HepG2 (cell line): ENCODE measurements around the gene MTG1. TPM values are rescaled to one million over a fixed set of nuclear protein-coding genes. Genes with fewer than 3 reads are reported as not detected.

ENCODE experiments used
- AKAP8 ChIP-seq: sonication (generic); formaldehyde crosslinking; IDR thresholded peaks from 2 replicates; pipeline ENCODE4 v1.5.1; 2020; ENCODE audit warnings: mild to moderate bottlenecking, missing genetic modification reagents
- ARID2 ChIP-seq: sonication (generic); formaldehyde crosslinking; IDR thresholded peaks from 2 replicates; pipeline ENCODE4 v1.8.1; 2022; ENCODE audit warnings: mild to moderate bottlenecking, missing genetic modification reagents, borderline replicate concordance
- CHD2 ChIP-seq: IDR thresholded peaks from 2 replicates; pipeline ENCODE4 v1.6.1; 2011; ENCODE audit warnings: low read depth, low read length, improper control_type of control experiment
- HNRNPLL ChIP-seq: fragments of 200-400 bp; formaldehyde crosslinking; IDR thresholded peaks from 2 replicates; pipeline ENCODE4 v1.6.1; 2017; ENCODE audit warnings: mild to moderate bottlenecking, low read depth, low read length; ENCODE audit not compliant: poor library complexity, severe bottlenecking
- IRF2 ChIP-seq: IDR thresholded peaks from 2 replicates; pipeline ENCODE4 v1.6.1; 2018; ENCODE audit warnings: missing genetic modification reagents, missing compliant biosample characterization
- MXD1 ChIP-seq: sonication (generic); formaldehyde crosslinking; IDR thresholded peaks from 2 replicates; pipeline ENCODE4 v1.4.0; 2020; ENCODE audit warnings: mild to moderate bottlenecking, missing genetic modification reagents
- NFATC3 ChIP-seq: sonication (generic); formaldehyde crosslinking; IDR thresholded peaks from 2 replicates; pipeline ENCODE4 v1.5.1; 2020; ENCODE audit warnings: mild to moderate bottlenecking, missing genetic modification reagents
- NFIC ChIP-seq: IDR thresholded peaks from 2 replicates; pipeline ENCODE4 v1.6.1; 2012; ENCODE audit warnings: mild to moderate bottlenecking, low read length, inconsistent platforms
- PHF8 ChIP-seq: sonication (generic); formaldehyde crosslinking; IDR thresholded peaks from 2 replicates; pipeline ENCODE4 v1.5.0; 2020; ENCODE audit warnings: missing genetic modification reagents
- SMAD1 ChIP-seq: sonication (generic); formaldehyde crosslinking; IDR thresholded peaks from 2 replicates; pipeline ENCODE4 v1.4.0; 2020; ENCODE audit warnings: missing genetic modification reagents, low read depth, mild to moderate bottlenecking, borderline replicate concordance
- SPEN ChIP-seq: sonication (generic); formaldehyde crosslinking; IDR thresholded peaks from 2 replicates; pipeline ENCODE4 v1.5.1; 2020; ENCODE audit warnings: low read depth, mild to moderate bottlenecking, missing genetic modification reagents
- TOE1 ChIP-seq: sonication (generic); formaldehyde crosslinking; IDR thresholded peaks from 2 replicates; pipeline ENCODE4 v1.4.0; 2020; ENCODE audit warnings: mild to moderate bottlenecking, missing genetic modification reagents
- ZNF10 ChIP-seq: sonication (generic); formaldehyde crosslinking; IDR thresholded peaks from 2 replicates; pipeline ENCODE4 v1.4.0; 2020; ENCODE audit warnings: mild to moderate bottlenecking, low read depth, missing genetic modification reagents, borderline replicate concordance
- ZNF557 ChIP-seq: sonication (generic); formaldehyde crosslinking; IDR thresholded peaks from 2 replicates; pipeline ENCODE4 v1.4.0; 2020; ENCODE audit warnings: missing genetic modification reagents
- ZNF605 ChIP-seq: sonication (generic); formaldehyde crosslinking; IDR thresholded peaks from 2 replicates; pipeline ENCODE4 v1.8.0; 2022; ENCODE audit warnings: mild to moderate bottlenecking, missing genetic modification reagents
- ZNF607 ChIP-seq: sonication (generic); formaldehyde crosslinking; IDR thresholded peaks from 2 replicates; pipeline ENCODE4 v1.5.1; 2020; ENCODE audit warnings: missing genetic modification reagents, mild to moderate bottlenecking, borderline replicate concordance
- ZNF773 ChIP-seq: sonication (generic); formaldehyde crosslinking; IDR thresholded peaks from 2 replicates; pipeline ENCODE4 v1.4.0; 2020; ENCODE audit warnings: missing genetic modification reagents, borderline replicate concordance
- polyA plus RNA-seq, 8 experiments: library from polyadenylated mRNA; depleted of rRNA in 3 of 8; stranded (reverse) in 7 of 8; unstranded in 1 of 8; fragments of >200 nt; fragmentation: Illumina TruSeq in 4 of 8; extraction: Trizol in 4 of 8; gene quantifications; 2 replicates each; pipeline versions ENCODE4 v1.2.1 to v1.2.3, GENCODE V29; 2011 to 2016; ENCODE audit warnings: low read depth in 4 of 8, missing spikeins in 1 of 8, mixed read lengths in 1 of 8; ENCODE audit not compliant: insufficient read depth in 1 of 8
- total RNA-seq, 5 experiments: library from RNA; depleted of rRNA; stranded (reverse); fragments of >200 nt; fragmentation: Illumina TruSeq; extraction: Trizol; gene quantifications; 2 replicates each; pipeline ENCODE4 v1.2.3, GENCODE V29; 2016; ENCODE audit warnings: low read depth in 1 of 5
- TF ChIP-seq, protein P1 (sequence below): sonication (generic); formaldehyde crosslinking; IDR thresholded peaks from 2 replicates; pipeline ENCODE4 v1.5.0; 2020; ENCODE audit warnings: missing genetic modification reagents
- TF ChIP-seq, protein P2 (sequence below): sonication (generic); formaldehyde crosslinking; IDR thresholded peaks from 2 replicates; pipeline ENCODE4 v1.4.0; 2020; ENCODE audit warnings: mild to moderate bottlenecking, missing genetic modification reagents
- TF ChIP-seq, protein P3 (sequence below), 2 experiments: IDR thresholded peaks; 2 replicates each; pipeline ENCODE4 v1.6.1; 2011 to 2012; ENCODE audit warnings: low read length in 2 of 2, borderline replicate concordance in 1 of 2, low read depth in 1 of 2, mild to moderate bottlenecking in 1 of 2, moderate library complexity in 1 of 2
- TF ChIP-seq, protein P4 (sequence below): sonication (generic); formaldehyde crosslinking; IDR thresholded peaks from 2 replicates; pipeline ENCODE4 v1.5.0; 2020; ENCODE audit warnings: missing genetic modification reagents

The MTG1 gene
- total and polyA plus RNA-seq, 2 of the 13 experiments (the other 11 are each of a cell fraction or from before 2014, with no cell fraction given) = 42.0 to 103 TPM

DNA sequence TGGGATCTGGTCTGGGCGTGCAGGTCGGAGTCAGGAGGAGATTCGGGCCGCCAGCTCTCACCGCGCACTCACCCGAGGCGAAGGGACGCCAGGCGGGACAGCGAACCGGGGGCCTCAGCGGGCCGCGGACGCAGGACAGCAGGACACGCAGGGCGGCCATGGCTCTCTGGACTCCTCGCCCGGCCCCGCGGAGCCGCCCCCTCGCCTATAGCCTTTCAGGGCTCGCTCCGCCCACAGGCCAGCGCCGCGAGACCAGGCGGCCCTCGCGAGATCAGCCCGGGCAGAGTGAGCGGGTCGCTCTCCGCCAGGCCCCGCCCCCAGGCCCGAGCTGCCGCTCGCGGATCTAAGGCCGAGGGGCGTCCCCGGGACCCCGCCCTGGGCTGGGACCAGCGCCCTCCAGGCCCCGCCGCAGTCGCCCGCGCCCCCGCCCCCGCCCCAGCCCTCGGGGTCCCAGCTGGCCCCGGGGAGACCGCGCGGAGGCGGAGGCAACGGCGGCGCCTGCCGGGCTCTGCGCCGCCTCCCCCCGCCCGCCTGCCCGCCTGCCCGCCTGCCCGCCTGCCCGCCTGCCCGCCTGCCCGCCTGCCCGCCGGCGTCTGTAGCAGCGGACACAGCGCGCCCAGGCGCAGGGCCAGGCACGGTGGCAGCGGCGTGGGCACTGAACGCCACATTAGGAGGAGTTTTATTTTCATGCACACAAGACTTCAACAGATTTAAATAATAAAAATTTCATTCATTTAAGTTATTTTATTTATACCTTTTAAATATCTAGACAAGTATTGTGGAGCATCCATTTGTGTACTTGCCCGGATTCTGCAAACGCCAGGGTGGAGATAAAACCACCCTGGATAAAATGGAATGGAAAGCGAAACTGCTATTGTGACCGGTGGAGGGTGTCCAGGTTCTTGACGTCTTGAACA, 20.5 kb upstream of the MTG1 start, which contains the start of gene ECHS1 (continued):
- TF ChIP-seq ZNF773 (CRISPR knock-in tag) = 0 out of 2 replicates have a peak, but pooled peaks have one; percentile 34
- TF ChIP-seq, protein P1, sequence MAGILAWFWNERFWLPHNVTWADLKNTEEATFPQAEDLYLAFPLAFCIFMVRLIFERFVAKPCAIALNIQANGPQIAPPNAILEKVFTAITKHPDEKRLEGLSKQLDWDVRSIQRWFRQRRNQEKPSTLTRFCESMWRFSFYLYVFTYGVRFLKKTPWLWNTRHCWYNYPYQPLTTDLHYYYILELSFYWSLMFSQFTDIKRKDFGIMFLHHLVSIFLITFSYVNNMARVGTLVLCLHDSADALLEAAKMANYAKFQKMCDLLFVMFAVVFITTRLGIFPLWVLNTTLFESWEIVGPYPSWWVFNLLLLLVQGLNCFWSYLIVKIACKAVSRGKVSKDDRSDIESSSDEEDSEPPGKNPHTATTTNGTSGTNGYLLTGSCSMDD (CRISPR knock-in tag) = no peak
- TF ChIP-seq, protein P2, sequence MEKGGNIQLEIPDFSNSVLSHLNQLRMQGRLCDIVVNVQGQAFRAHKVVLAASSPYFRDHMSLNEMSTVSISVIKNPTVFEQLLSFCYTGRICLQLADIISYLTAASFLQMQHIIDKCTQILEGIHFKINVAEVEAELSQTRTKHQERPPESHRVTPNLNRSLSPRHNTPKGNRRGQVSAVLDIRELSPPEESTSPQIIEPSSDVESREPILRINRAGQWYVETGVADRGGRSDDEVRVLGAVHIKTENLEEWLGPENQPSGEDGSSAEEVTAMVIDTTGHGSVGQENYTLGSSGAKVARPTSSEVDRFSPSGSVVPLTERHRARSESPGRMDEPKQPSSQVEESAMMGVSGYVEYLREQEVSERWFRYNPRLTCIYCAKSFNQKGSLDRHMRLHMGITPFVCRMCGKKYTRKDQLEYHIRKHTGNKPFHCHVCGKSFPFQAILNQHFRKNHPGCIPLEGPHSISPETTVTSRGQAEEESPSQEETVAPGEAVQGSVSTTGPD (CRISPR knock-in tag) = no peak
- TF ChIP-seq ZNF605 = peak; percentile 38; the same call in 1 of the 2 replicates
- no peak for TF ChIP-seq NFATC3 (CRISPR knock-in tag)
- TF ChIP-seq TOE1 (CRISPR knock-in tag) = no peak
- TF ChIP-seq CHD2 = peak; percentile 99
- TF ChIP-seq ZNF557 (CRISPR knock-in tag) = no peak
- peak; percentile 92 for TF ChIP-seq PHF8
- peak; percentile 6 for TF ChIP-seq HNRNPLL
- TF ChIP-seq SMAD1 = peak; percentile 34; the same call in 1 of the 2 replicates
- TF ChIP-seq NFIC = no peak
- peak; percentile 76 for TF ChIP-seq SPEN (CRISPR knock-in tag)
- TF ChIP-seq, protein P3, sequence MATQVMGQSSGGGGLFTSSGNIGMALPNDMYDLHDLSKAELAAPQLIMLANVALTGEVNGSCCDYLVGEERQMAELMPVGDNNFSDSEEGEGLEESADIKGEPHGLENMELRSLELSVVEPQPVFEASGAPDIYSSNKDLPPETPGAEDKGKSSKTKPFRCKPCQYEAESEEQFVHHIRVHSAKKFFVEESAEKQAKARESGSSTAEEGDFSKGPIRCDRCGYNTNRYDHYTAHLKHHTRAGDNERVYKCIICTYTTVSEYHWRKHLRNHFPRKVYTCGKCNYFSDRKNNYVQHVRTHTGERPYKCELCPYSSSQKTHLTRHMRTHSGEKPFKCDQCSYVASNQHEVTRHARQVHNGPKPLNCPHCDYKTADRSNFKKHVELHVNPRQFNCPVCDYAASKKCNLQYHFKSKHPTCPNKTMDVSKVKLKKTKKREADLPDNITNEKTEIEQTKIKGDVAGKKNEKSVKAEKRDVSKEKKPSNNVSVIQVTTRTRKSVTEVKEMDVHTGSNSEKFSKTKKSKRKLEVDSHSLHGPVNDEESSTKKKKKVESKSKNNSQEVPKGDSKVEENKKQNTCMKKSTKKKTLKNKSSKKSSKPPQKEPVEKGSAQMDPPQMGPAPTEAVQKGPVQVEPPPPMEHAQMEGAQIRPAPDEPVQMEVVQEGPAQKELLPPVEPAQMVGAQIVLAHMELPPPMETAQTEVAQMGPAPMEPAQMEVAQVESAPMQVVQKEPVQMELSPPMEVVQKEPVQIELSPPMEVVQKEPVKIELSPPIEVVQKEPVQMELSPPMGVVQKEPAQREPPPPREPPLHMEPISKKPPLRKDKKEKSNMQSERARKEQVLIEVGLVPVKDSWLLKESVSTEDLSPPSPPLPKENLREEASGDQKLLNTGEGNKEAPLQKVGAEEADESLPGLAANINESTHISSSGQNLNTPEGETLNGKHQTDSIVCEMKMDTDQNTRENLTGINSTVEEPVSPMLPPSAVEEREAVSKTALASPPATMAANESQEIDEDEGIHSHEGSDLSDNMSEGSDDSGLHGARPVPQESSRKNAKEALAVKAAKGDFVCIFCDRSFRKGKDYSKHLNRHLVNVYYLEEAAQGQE (IDR thresholded peaks at IDR 0.05; ENCODE audit: borderline replicate concordance in 1 of 2, low read depth in 1 of 2, low read length in 2 of 2) = no peak
- TF ChIP-seq MXD1 (CRISPR knock-in tag) = peak; percentile 79
- TF ChIP-seq ZNF607 (CRISPR knock-in tag) = 0 out of 2 replicates have a peak, but pooled peaks have one; percentile 45
- 0 out of 2 replicates have a peak, but pooled peaks have one; percentile 49 for TF ChIP-seq AKAP8 (CRISPR knock-in tag)
- TF ChIP-seq ZNF10 (CRISPR knock-in tag) = no peak
- TF ChIP-seq, protein P4, sequence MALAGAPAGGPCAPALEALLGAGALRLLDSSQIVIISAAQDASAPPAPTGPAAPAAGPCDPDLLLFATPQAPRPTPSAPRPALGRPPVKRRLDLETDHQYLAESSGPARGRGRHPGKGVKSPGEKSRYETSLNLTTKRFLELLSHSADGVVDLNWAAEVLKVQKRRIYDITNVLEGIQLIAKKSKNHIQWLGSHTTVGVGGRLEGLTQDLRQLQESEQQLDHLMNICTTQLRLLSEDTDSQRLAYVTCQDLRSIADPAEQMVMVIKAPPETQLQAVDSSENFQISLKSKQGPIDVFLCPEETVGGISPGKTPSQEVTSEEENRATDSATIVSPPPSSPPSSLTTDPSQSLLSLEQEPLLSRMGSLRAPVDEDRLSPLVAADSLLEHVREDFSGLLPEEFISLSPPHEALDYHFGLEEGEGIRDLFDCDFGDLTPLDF (CRISPR knock-in tag) = peak; percentile 60; the same call in 1 of the 2 replicates
- no peak for TF ChIP-seq ARID2
- TF ChIP-seq IRF2 (CRISPR knock-in tag) = peak; percentile 23; the same call in 1 of the 2 replicates
